Measurements from ENCODE around the gene DLX3. TPM values are rescaled to one million over a fixed set of nuclear protein-coding genes. Genes with fewer than 3 reads are reported as not detected.

The DLX3 gene
- polyA plus RNA-seq, 1 donor = 0.66 TPM

DNA sequence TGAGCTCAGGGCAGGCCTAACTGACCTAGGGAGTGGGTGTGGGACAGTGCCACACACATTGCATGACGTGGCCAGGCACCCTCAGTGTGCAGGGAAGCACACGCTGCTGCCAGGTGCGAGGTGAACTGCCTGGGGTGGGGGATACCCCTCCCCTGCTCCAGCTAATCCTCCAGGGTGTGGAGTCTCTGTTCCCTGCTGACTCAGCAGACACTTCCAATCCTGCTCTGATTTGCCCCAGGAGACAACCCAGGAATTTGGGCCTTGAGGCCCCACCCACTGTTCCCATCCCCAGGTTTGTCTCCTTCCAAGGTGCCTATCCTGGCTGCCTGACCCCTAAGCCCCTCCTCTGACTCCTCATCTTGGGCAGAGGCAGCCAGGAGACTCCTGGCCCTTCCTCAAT, 10.7 kb downstream of the DLX3 start:
- Histone ChIP-seq H3K27me3 (ENCODE audit: control insufficient read depth, insufficient read depth, low read length) (peaks cover 73% of the 10 kb centered on the region), H3K4me1 (ENCODE audit: control insufficient read depth, insufficient read depth, low read length) (no peaks in the 10 kb centered on the region), H3K36me3 (ENCODE audit: control insufficient read depth, insufficient read depth, low read length) (no peaks in the 10 kb centered on the region), H3K4me3 (ENCODE audit: low read length) (no peak overlapping the region), H3K9me3 (ENCODE audit: control insufficient read depth, low read depth, low read length) (peaks cover 5% of the 10 kb centered on the region), H3K27ac (ENCODE audit: low read length) (no peak overlapping the region)
- no CpG with 5 or more reads among the region's 3 CpGs for WGBS (ENCODE audit: insufficient coverage, low lambda C conversion rate)
- DNase-seq = no peak

DNA sequence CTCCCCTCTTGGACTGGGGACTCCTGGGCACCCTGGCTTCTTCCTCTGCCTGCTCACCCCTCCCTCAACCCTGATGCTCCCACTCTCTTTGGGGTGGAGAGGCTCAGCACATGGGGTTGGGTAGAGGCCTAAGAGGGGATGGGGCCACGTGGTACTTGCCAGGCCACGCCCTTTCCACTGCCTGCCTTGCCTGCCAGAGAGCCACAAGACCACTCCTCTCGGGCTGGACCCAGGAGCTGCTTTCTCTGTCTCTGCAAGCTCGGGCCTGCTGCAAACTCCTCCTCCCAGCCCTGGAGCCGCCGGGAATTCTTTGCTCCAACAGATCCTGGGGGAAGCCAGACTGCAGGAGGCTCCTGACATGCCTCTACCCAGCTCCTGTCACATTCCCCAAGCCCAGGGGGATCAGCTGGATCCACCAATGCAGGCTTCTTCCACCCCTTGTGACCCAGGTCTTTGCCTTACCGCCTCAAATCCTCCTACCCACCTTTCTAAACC, 14.3 kb downstream of the DLX3 start:
- no peaks in the 10 kb centered on the region for H3K9me3 ChIP-seq (ENCODE audit: control insufficient read depth, low read depth, low read length)
- H3K4me3 ChIP-seq (ENCODE audit: low read length) = no peak overlapping the region
- H3K27ac ChIP-seq (ENCODE audit: low read length) = no peak overlapping the region
- no peaks in the 10 kb centered on the region for H3K4me1 ChIP-seq (ENCODE audit: control insufficient read depth, insufficient read depth, low read length)
- no peaks in the 10 kb centered on the region for H3K36me3 ChIP-seq (ENCODE audit: control insufficient read depth, insufficient read depth, low read length)
- no peak for DNase-seq
- H3K27me3 ChIP-seq (ENCODE audit: control insufficient read depth, insufficient read depth, low read length) = peaks cover 71% of the 10 kb centered on the region
- no CpG with 5 or more reads among the region's 7 CpGs for WGBS (ENCODE audit: insufficient coverage, low lambda C conversion rate)

DNA sequence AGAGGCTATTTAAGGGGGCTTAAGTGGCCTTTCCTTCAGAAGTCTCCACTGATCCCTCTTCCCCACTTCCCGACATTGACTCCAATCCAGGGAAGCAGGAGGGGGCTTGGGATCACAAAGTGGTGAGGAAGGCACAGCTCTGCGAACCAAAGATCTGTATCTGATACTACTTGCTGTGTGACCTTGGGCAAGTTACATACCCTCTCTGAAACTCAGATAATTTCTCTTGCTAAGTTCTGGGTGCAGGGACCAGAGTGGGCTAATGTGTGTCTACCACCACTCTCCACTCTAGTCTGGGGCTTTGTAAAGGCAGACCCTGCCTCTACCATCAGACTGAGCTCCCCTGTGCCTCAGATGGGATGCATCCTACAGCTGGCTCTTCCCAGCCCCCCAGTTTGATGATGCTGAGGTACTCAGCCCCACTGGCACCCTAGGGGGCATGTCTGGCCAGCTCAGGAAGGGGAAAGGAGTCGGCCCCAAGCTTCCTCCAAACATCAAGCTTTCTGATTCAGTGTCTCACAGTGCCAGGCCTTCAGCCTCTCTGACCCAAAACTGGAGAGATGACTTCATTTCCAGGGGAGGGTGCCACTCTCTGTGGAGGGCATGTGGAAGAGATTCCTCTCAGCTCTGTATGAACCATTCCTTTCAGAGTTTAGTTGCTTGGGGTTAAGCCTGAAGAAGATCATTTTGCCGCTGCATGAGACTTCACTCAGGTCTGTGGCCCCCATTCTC, 15.1 kb downstream of the DLX3 start:
- WGBS (ENCODE audit: insufficient coverage, low lambda C conversion rate) = 100% methylated on average over 1 of the region's 4 CpGs
- H3K4me3 ChIP-seq (ENCODE audit: low read length) = no peak overlapping the region
- H3K9me3 ChIP-seq (ENCODE audit: control insufficient read depth, low read depth, low read length) = no peaks in the 10 kb centered on the region
- H3K4me1 ChIP-seq (ENCODE audit: control insufficient read depth, insufficient read depth, low read length) = no peaks in the 10 kb centered on the region
- H3K27me3 ChIP-seq (ENCODE audit: control insufficient read depth, insufficient read depth, low read length) = peaks cover 72% of the 10 kb centered on the region
- DNase-seq = no peak
- H3K36me3 ChIP-seq (ENCODE audit: control insufficient read depth, insufficient read depth, low read length) = no peaks in the 10 kb centered on the region
- no peak overlapping the region for H3K27ac ChIP-seq (ENCODE audit: low read length)

DNA sequence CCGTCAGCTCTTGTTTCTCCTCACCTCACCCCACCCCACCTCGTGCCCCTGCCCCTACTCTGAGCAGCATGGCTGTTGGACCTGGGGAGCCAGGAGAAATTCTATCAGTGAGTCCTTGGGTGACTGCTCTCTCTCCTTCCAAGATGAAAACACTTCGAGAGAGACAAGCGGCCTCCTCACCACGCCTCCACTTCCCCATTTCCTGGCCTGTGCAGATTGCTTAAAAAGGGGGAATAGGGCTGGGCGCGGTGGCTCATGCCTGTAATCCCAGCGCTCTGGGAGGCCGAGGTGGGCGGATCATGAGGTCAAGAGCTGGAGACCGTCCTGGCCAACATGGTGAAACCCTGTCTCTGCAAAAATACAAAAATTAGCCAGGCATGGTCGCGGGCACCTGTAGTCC, 16.5 kb downstream of the DLX3 start:
- Histone ChIP-seq H3K4me3 (ENCODE audit: low read length) (no peak overlapping the region), H3K27ac (ENCODE audit: low read length) (no peak overlapping the region), H3K36me3 (ENCODE audit: control insufficient read depth, insufficient read depth, low read length) (no peaks in the 10 kb centered on the region), H3K9me3 (ENCODE audit: control insufficient read depth, low read depth, low read length) (no peaks in the 10 kb centered on the region), H3K27me3 (ENCODE audit: control insufficient read depth, insufficient read depth, low read length) (peaks cover 82% of the 10 kb centered on the region), H3K4me1 (ENCODE audit: control insufficient read depth, insufficient read depth, low read length) (no peaks in the 10 kb centered on the region)
- WGBS (ENCODE audit: insufficient coverage, low lambda C conversion rate) = no CpG with 5 or more reads among the region's 13 CpGs
- DNase-seq = no peak

DNA sequence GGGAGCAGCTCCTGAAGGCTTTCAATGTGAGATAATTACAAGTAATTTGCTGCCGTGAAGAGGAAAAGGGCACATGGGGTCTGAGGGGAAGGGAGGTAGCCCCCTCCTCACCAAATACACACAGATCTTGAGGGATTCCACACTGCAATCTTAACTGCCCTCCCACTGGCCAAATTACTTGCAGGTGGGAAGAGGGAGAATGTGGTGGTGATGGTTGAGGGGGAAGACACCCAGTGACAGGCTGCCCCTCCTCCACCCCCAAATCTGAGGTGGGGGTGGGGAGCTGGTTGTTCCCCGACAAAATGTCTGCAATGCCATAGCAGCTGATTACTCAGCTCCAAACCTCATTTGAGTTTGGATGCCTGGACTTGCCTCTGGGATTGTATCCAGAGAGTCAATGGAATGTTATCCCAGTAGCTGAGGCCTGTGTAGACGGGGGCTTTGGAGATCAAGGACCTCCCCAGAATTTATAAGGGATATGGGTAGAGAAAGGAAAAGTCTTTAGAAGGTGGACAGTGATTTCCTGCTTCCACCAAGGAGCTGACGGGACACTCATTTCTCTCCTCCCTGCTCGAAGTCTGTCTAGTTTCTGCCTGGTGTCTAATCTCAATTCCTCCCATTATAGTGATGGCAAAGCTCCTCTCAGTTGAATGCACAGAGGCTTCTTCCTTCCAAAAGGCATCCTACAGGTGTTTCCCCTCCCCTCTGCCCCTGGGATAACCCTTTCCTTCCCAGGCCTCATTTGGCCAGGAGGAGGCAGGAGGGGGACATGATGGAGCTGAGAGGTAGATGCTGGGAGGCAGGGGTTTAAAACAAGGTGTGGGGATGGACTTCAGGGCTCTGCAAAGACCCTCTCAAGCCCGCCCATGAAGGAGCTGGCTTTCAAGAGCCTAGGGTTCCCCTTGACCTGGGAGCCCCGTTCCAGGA, 17.3 kb downstream of the DLX3 start:
- no CpG with 5 or more reads among the region's 7 CpGs for WGBS (ENCODE audit: insufficient coverage, low lambda C conversion rate)
- peaks cover 87% of the 10 kb centered on the region for H3K27me3 ChIP-seq (ENCODE audit: control insufficient read depth, insufficient read depth, low read length)

DNA sequence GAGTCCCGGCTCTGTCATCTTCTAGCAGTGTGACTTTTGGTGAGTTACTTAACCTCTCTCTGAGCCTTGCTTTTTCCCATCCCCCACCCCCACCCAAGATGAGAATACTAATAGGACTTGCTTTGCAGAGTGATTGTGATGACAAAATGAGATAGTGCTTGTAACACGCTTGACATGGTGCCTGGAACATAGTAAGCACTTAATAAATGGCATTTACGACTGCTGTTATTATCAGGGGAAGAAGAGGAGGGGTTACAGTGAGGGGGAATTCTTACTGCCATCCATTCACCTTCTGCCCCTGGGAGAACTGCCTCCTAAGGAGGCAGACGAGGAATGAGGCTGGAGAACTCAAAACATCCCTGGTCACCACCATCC, 18.2 kb downstream of the DLX3 start:
- no CpG with 5 or more reads among the region's 4 CpGs for WGBS (ENCODE audit: insufficient coverage, low lambda C conversion rate)
- H3K4me1 ChIP-seq (ENCODE audit: control insufficient read depth, insufficient read depth, low read length) = peaks cover 9% of the 10 kb centered on the region
- no peak overlapping the region for H3K27ac ChIP-seq (ENCODE audit: low read length)
- DNase-seq = no peak
- H3K36me3 ChIP-seq (ENCODE audit: control insufficient read depth, insufficient read depth, low read length) = no peaks in the 10 kb centered on the region
- peaks cover 91% of the 10 kb centered on the region for H3K27me3 ChIP-seq (ENCODE audit: control insufficient read depth, insufficient read depth, low read length)
- H3K4me3 ChIP-seq (ENCODE audit: low read length) = no peak overlapping the region
- peaks cover 13% of the 10 kb centered on the region for H3K9me3 ChIP-seq (ENCODE audit: control insufficient read depth, low read depth, low read length)

More for the DNA sequence above, 17.3 kb downstream of the DLX3 start:
- peaks cover under 1% of the 10 kb centered on the region for H3K4me1 ChIP-seq (ENCODE audit: control insufficient read depth, insufficient read depth, low read length)
- peaks cover 4% of the 10 kb centered on the region for H3K9me3 ChIP-seq (ENCODE audit: control insufficient read depth, low read depth, low read length)
- no peak for DNase-seq
- H3K4me3 ChIP-seq (ENCODE audit: low read length) = no peak overlapping the region
- no peak overlapping the region for H3K27ac ChIP-seq (ENCODE audit: low read length)
- H3K36me3 ChIP-seq (ENCODE audit: control insufficient read depth, insufficient read depth, low read length) = no peaks in the 10 kb centered on the region

DNA sequence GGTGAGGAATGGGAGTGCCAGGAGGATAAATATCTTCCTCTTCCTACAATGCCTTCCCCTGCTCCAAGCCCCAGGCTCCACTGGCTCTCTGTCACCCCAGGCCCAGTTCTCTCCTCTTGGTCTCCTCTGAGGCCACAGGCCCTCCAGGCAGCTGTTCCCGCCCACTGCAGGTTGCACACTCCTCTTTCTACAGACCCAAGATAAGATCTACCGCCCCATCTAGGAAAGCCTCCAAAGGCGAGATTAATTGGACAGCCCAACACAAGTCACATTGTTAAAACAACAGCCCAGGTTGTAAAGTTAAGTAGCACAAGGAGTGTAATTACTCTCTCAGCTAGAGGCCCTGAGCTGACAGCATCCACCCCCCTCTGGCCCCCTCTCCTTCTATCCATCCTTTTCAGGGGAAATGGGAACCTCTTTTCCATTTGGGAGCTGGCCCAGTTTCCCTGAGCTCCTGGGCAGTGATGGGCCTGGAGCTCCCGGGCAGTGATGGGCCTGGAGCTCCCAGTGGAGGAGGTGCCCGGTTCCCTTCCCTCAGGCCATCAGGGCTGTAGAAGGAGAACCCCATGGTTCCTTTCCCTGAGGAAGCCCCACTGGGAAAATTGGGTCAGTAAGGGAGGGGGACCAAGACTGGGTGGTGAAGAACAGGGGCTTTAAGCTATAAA, 18.7 kb downstream of the DLX3 start:
- DNase-seq = peak in 1 of 2 donors; percentile 38
- WGBS (ENCODE audit: insufficient coverage, low lambda C conversion rate) = no CpG with 5 or more reads among the region's 5 CpGs
- H3K36me3 ChIP-seq (ENCODE audit: control insufficient read depth, insufficient read depth, low read length) = no peaks in the 10 kb centered on the region
- H3K4me1 ChIP-seq (ENCODE audit: control insufficient read depth, insufficient read depth, low read length) = peaks cover 14% of the 10 kb centered on the region
- peaks cover 18% of the 10 kb centered on the region for H3K9me3 ChIP-seq (ENCODE audit: control insufficient read depth, low read depth, low read length)
- H3K4me3 ChIP-seq (ENCODE audit: low read length) = no peak overlapping the region
- no peak overlapping the region for H3K27ac ChIP-seq (ENCODE audit: low read length)
- peaks cover 96% of the 10 kb centered on the region for H3K27me3 ChIP-seq (ENCODE audit: control insufficient read depth, insufficient read depth, low read length)

DNA sequence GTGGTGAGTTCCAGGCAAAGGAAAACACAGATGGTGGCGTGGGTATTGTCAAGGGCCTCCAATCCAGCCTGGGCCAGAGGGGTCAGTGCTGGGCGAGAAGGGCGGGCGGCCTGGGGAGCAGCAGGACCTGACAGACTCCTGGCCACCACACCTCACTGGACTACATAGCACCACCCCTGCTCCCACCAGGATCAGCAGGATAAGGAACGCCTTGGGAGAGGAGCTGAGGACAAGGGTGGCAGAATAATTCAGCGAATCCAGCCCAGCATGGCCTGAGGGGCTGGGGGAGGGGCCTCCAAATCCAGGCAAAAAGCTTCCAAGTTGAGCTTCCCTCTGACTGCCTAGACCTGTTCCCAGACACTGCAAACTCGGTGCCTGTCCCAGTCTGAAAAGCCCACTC, 19.5 kb downstream of the DLX3 start:
- Histone ChIP-seq H3K36me3 (ENCODE audit: control insufficient read depth, insufficient read depth, low read length) (no peaks in the 10 kb centered on the region), H3K27ac (ENCODE audit: low read length) (no peak overlapping the region), H3K4me3 (ENCODE audit: low read length) (no peak overlapping the region), H3K27me3 (ENCODE audit: control insufficient read depth, insufficient read depth, low read length) (peaks cover 97% of the 10 kb centered on the region), H3K4me1 (ENCODE audit: control insufficient read depth, insufficient read depth, low read length) (peaks cover 14% of the 10 kb centered on the region), H3K9me3 (ENCODE audit: control insufficient read depth, low read depth, low read length) (peaks cover 18% of the 10 kb centered on the region)
- no CpG with 5 or more reads among the region's 7 CpGs for WGBS (ENCODE audit: insufficient coverage, low lambda C conversion rate)
- no peak for DNase-seq

DNA sequence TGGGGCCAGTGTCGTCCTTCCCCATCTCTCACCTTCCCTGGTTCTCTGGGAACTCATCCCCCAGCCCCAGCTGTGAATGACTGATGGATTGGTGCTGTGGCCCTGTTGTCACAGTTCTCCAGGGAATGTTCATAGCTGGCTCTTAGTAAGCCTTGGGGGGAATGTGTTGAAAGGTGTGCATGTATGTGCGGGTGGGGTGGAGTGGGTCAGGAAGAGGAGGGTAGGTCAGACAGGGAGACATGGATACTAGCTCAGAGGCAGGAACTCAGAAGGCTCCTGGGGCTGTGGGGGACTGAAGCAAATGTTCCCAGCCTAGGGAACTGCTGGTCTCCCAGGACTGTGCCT, 21.8 kb downstream of the DLX3 start:
- H3K4me3 ChIP-seq (ENCODE audit: low read length) = no peak overlapping the region
- H3K36me3 ChIP-seq (ENCODE audit: control insufficient read depth, insufficient read depth, low read length) = no peaks in the 10 kb centered on the region
- H3K9me3 ChIP-seq (ENCODE audit: control insufficient read depth, low read depth, low read length) = peaks cover 23% of the 10 kb centered on the region
- H3K27me3 ChIP-seq (ENCODE audit: control insufficient read depth, insufficient read depth, low read length) = peaks cover 98% of the 10 kb centered on the region
- H3K4me1 ChIP-seq (ENCODE audit: control insufficient read depth, insufficient read depth, low read length) = peaks cover 24% of the 10 kb centered on the region
- DNase-seq = no peak
- no CpG with 5 or more reads among the region's 2 CpGs for WGBS (ENCODE audit: insufficient coverage, low lambda C conversion rate)
- H3K27ac ChIP-seq (ENCODE audit: low read length) = no peak overlapping the region

All from large intestine (tissue), 3 donors.